Esophagus (tissue), 2 donors: ENCODE measurements around the gene CDC26. TPM values are rescaled to one million over a fixed set of nuclear protein-coding genes. Genes with fewer than 3 reads are reported as not detected.
"Not testable (repeated sequence)": the region's sequence is repeated elsewhere in the genome, so short reads cannot be mapped to it uniquely, and the experiment has no call there.

Experiments used
- H3K27ac ChIP-seq, 2 donors: one replicate each; pipeline ENCODE4 v1.5.1; 2013; ENCODE audit warnings: low read depth in 2 of 2, mild to moderate bottlenecking in 2 of 2, inconsistent platforms in 1 of 2, low read length in 1 of 2, moderate library complexity in 1 of 2
- H3K27me3 ChIP-seq, 2 donors: one replicate each; pipeline ENCODE4 v1.6.1; 2013; ENCODE audit warnings: low read length in 2 of 2, control low read depth in 1 of 2, mild to moderate bottlenecking in 1 of 2; ENCODE audit not compliant: insufficient read depth in 2 of 2, control insufficient read depth in 1 of 2
- H3K36me3 ChIP-seq, 2 donors: one replicate each; pipeline ENCODE4 v1.6.1; 2013; ENCODE audit warnings: low read length in 1 of 2; ENCODE audit not compliant: control insufficient read depth in 2 of 2, insufficient read depth in 2 of 2
- H3K4me1 ChIP-seq, 2 donors: one replicate each; pipeline ENCODE4 v1.6.1; 2013; ENCODE audit warnings: low read length in 1 of 2; ENCODE audit not compliant: control insufficient read depth in 2 of 2, insufficient read depth in 2 of 2
- H3K4me3 ChIP-seq, 2 donors: one replicate each; pipeline ENCODE4 v1.5.1; 2013; ENCODE audit warnings: low read length in 2 of 2, mild to moderate bottlenecking in 2 of 2, low read depth in 1 of 2, moderate library complexity in 1 of 2
- H3K9me3 ChIP-seq, 2 donors: one replicate each; pipeline ENCODE4 v1.6.1; 2013; ENCODE audit warnings: mild to moderate bottlenecking in 2 of 2, low read depth in 1 of 2, low read length in 1 of 2, moderate library complexity in 1 of 2; ENCODE audit not compliant: control insufficient read depth in 2 of 2, insufficient read depth in 1 of 2
- WGBS, 2 donors: extraction: QIAGEN DNeasy Blood & Tissue Kit; methylation state at CpG; one replicate each; pipeline ENCODE4 v1.1.7; 2013; 5-methylcytosine and 5-hydroxymethylcytosine counted together
- polyA plus RNA-seq, 2 donors: library from polyadenylated mRNA; stranded (reverse); fragments of 200-250 nt; gene quantifications; one replicate each; pipeline ENCODE4 v1.2.3, GENCODE V29; 2013
- donor health status: healthy with polysubstance abuse.
- donor health status: Bipolar disorder and iron deficiency.

CDC26 gene
- polyA plus RNA-seq, 2 donors: 13.5 to 27.9 TPM

DNA sequence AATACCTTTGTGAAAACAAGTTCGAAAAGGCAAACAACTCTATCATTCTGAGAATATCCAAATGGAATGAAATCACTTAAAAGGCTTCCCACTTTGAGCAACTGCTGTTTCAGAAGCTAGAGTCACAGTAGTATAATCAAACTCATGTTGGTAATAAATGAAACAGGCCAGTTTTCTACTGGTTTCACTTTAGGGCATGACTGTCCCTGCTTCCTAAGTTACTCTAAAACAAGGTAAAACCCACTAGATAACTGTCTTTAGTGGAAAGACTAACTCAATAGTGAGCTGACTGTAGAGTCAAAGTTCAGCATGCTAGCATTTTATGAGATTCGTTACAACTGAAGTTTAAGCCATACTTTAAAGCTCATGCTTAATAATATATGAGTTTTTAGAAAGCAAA, 6.0 kb downstream of the CDC26 start:
- H3K27me3 ChIP-seq: no peaks in the 10 kb centered on the region
- H3K9me3 ChIP-seq: no peaks in the 10 kb centered on the region
- no peak overlapping the region for H3K27ac ChIP-seq
- no peaks in the 10 kb centered on the region for H3K4me1 ChIP-seq
- peaks cover 4 to 19% of the 10 kb centered on the region in 2 donors for H3K36me3 ChIP-seq
- H3K4me3 ChIP-seq: no peak overlapping the region
- WGBS, 2 donors: 85 to 97% methylated on average over 2 of the region's 2 CpGs

DNA sequence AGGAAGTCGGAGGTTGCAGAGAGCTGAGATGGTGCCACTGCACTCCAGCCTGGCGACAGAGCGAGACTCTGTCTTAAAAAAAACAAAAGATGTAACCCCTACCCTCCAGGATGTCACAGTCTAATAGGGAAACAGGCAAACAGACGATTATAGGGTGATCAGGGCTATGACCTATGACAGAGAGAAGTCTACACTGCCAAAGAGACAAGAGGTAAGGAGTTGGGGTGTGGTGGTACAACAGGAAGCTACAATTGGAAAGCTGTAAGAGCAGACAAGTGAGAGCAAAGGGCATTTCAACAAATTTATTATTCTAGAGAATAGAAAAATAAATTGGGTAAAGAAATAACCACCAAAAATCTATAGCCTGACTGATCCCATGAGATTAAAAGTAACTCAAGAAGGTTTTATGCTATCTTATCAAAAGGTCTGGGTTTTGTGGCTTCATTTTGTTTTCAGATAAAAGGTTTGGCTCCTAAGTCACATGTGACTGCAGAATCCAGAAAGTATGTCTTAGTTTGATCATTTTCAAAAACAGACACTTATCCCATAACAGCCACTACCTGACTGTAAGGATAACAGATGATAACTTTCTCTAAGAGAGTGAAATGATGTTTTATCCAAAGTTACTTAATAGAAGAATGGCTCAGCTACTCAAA, 7.3 kb downstream of the CDC26 start:
- WGBS, 2 donors: 90% methylated on average over 4 of the region's 4 CpGs
- Histone ChIP-seq H3K4me3 (no peak overlapping the region), H3K27ac (no peak overlapping the region), H3K27me3 (no peaks in the 10 kb centered on the region), H3K4me1 (no peaks in the 10 kb centered on the region), H3K9me3 (no peaks in the 10 kb centered on the region), H3K36me3 (peaks cover 4 to 19% of the 10 kb centered on the region in 2 donors)

DNA sequence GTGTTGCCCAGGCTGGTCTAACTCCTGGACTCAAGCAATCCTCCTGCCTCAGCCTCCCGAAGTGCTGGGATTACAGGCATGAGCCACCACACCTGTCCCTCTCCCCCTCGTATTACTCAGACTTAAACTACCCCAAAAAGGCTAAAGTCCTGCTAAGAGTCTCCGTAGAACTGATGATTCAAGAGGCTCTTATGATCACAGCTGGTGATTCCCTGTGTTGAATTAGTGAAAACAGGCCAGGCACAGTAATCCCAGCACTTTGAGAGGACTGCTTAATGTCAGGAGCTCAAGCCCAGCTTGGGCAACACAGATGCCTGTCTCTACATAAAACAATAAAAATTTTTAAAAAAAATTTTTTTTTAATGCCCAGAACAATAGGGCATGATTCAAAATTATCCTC, 9.2 kb downstream of the CDC26 start:
- H3K9me3 ChIP-seq: no peaks in the 10 kb centered on the region
- H3K4me1 ChIP-seq: no peaks in the 10 kb centered on the region
- H3K4me3 ChIP-seq: no peak overlapping the region
- H3K36me3 ChIP-seq: peaks cover 7% of the 10 kb centered on the region in 2 donors
- no peak overlapping the region for H3K27ac ChIP-seq
- H3K27me3 ChIP-seq: no peaks in the 10 kb centered on the region
- WGBS, 2 donors: 89 to 91% methylated on average over 3 of the region's 3 CpGs

- no peaks in the 10 kb centered on the region for H3K9me3 ChIP-seq
- no peaks in the 10 kb centered on the region for H3K27me3 ChIP-seq
- H3K4me3 ChIP-seq: no peak overlapping the region
- no peak overlapping the region for H3K27ac ChIP-seq
- H3K4me1 ChIP-seq: no peaks in the 10 kb centered on the region
- WGBS, 2 donors: 66 to 85% methylated on average over 1 of the region's 1 CpG
- H3K36me3 ChIP-seq: peaks cover 8 to 13% of the 10 kb centered on the region in 2 donors
Observed at GRCh38 chr9:113261917-113262671, 13.3 kb downstream of the CDC26 start.

- peaks cover 8 to 13% of the 10 kb centered on the region in 2 donors for H3K36me3 ChIP-seq
- H3K27ac ChIP-seq: no peak overlapping the region
- H3K4me1 ChIP-seq: no peaks in the 10 kb centered on the region
- H3K27me3 ChIP-seq: no peaks in the 10 kb centered on the region
- H3K9me3 ChIP-seq: no peaks in the 10 kb centered on the region
- H3K4me3 ChIP-seq: no peak overlapping the region
- 76 to 84% methylated on average over 1 of the region's 1 CpG for WGBS, 2 donors
Observed at GRCh38 chr9:113258282-113258681, 17.1 kb downstream of the CDC26 start.

DNA sequence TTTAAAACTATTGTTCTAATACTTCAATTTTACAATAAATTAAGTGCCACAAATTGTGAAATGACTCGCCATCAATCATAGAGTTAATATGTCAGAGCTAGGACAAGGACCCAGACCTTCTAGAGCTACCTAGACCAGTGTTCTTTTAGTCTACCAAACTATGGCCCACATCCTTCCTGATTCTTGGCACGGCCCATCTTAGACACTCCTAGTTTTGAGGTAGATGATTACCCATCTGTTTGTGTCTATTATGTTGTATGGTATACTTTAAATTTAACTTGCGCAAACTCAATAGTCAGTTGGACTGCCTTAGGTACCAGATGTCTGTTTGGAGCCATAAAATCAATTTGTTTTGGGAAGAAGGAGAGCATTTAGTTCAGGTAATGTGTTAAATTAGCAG, 17.5 kb downstream of the CDC26 start:
- Histone ChIP-seq H3K4me1 (no peaks in the 10 kb centered on the region), H3K27ac (no peak overlapping the region), H3K36me3 (peaks cover 8 to 13% of the 10 kb centered on the region in 2 donors), H3K9me3 (no peaks in the 10 kb centered on the region), H3K4me3 (no peak overlapping the region), H3K27me3 (no peaks in the 10 kb centered on the region)
- 93 to 96% methylated on average over 3 of the region's 3 CpGs for WGBS, 2 donors

DNA sequence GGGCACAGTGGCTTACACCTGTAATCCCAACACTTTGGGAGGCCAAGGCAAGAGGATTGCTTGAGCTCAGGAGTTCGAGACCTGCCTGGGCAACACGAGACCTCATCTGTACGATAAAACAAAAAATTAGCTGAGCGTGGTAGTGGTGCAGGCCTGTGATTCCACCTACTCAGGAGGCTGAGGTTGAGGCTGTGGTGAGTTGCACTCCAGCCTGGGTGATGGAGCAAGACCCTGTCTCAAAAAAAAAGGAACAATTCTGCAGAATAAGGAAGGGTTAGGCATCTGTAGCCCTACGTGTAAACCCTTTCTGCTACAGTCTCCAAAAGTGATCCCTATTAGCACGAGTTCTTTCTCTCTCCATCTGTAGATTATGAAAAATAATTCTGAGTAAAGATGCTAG, 19.9 kb downstream of the CDC26 start:
- Histone ChIP-seq H3K27me3 (no peaks in the 10 kb centered on the region), H3K4me3 (no peak overlapping the region), H3K9me3 (no peaks in the 10 kb centered on the region), H3K27ac (no peak overlapping the region), H3K36me3 (peaks cover 8 to 10% of the 10 kb centered on the region in 2 donors), H3K4me1 (no peaks in the 10 kb centered on the region)
- WGBS, 2 donors: 94% methylated on average over 6 of the region's 6 CpGs

DNA sequence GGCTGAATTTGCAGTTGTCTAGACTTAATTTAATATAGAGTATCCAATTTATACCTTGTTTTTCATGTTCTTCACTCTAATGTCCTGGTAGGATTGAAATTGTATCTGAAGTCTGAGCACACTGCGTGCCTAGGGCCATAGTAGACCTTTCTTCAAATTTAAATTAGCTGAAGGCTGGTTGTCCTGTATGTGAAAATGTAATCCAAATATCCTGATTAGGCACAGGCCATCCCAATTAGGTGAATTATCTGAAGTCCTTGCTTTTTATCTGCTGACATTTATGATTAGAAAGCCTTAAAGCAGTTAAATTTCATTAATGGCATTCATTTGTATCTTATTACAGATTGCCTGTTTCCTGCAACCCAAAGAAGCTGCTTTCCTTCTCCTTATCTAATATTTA, 20.4 kb downstream of the CDC26 start:
- Histone ChIP-seq H3K9me3 (no peaks in the 10 kb centered on the region), H3K4me3 (no peak overlapping the region), H3K4me1 (no peaks in the 10 kb centered on the region), H3K36me3 (peaks cover 3 to 9% of the 10 kb centered on the region in 2 donors), H3K27me3 (no peaks in the 10 kb centered on the region), H3K27ac (no peak overlapping the region)
- WGBS, 2 donors: 99 to 100% methylated on average over 1 of the region's 1 CpG

DNA sequence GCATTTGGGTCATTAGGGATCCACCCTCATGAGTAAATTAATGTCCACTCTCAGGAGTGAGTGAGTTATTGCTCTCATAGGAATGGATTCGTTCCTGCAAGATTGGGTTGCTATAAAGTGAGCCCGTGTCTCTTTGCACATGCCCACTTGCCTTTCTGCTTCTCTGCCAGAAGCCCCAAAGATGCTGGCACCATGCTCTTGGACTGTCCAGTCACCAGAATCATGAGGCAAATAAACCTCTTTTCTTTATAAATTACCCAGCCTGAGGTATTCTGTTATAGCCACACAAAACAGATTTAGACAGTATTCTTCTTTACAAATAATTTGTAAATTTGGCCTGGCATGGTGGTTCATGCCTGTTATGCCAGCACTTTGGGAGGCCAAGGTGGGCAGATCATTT, 24.6 kb downstream of the CDC26 start:
- H3K9me3 ChIP-seq: no peaks in the 10 kb centered on the region
- H3K36me3 ChIP-seq: no peaks in the 10 kb centered on the region
- H3K27ac ChIP-seq: no peak overlapping the region
- no peaks in the 10 kb centered on the region for H3K27me3 ChIP-seq
- no peak overlapping the region for H3K4me3 ChIP-seq
- 96 to 98% methylated on average over 2 of the region's 2 CpGs for WGBS, 2 donors
- H3K4me1 ChIP-seq: no peaks in the 10 kb centered on the region

- not testable (repeated sequence) for H3K27me3 ChIP-seq, H3K36me3 ChIP-seq, H3K4me1 ChIP-seq, H3K27ac ChIP-seq, H3K9me3 ChIP-seq, H3K4me3 ChIP-seq
- 98% methylated on average over 2 of the region's 2 CpGs for WGBS, 2 donors
Observed at GRCh38 chr9:113249661-113250060, 25.7 kb downstream of the CDC26 start.
